Measurements from ENCODE around the gene TFCP2L1.
"Not testable (repeated sequence)": the region's sequence is repeated elsewhere in the genome, so short reads cannot be mapped to it uniquely, and the experiment has no call there.

Gene TFCP2L1, protein sequence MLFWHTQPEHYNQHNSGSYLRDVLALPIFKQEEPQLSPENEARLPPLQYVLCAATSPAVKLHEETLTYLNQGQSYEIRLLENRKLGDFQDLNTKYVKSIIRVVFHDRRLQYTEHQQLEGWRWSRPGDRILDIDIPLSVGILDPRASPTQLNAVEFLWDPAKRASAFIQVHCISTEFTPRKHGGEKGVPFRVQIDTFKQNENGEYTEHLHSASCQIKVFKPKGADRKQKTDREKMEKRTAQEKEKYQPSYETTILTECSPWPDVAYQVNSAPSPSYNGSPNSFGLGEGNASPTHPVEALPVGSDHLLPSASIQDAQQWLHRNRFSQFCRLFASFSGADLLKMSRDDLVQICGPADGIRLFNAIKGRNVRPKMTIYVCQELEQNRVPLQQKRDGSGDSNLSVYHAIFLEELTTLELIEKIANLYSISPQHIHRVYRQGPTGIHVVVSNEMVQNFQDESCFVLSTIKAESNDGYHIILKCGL

GRCh38 chr2:121284463-121285449, at the start of gene TFCP2L1:
TSS of gene TFCP2L1 (minus strand) at chr2:121285202. CDS start at chr2:121285109, 93 bp downstream.
- no peak for TF ChIP-seq CTCF (IDR thresholded peaks at IDR 0.05; ENCODE audit: low read length, missing control alignments)
- DNase-seq (ENCODE audit: low read depth), result no peak
- H3K4me3 ChIP-seq (replicated peaks; ENCODE audit: low read depth, low read length), result no peak within 1 kb of the TSS

DNA sequence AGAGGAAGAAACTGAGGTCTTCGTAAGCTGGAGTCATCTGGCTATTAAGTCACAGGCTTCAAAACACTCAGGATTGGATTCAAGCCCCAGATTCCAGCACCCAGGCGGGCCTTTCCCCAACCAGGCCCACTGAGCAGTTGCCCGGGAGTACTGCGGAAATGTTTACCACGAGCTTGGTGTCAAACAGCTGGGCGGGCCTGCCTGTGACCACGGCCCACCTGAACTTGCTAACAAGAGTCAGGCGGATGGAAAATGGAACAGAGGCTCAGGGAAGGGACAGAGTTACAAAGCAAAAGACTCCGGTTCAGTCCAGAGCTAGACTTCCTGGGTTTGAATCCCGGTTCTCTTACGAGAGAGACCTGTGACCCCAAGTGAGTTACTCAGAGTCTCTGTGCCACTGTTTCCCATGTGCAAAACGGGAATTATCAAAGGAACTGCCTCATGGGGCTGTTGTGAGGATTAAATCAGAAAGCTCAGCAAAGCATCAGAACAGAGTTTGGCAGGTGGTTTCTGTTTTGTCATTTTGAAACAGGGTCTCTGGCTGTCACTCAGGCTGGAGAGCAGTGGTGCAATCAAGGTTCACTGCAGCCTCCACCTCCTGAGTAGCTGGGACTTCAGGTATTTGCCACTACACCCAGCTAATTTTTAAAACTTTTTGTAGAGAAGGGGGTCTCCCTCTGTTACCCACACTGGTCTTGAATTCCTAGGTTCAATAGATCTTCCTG, 49.0 kb upstream of the TFCP2L1 start:
- no peak for TF ChIP-seq CTCF (IDR thresholded peaks at IDR 0.05; ENCODE audit: low read length, missing control alignments)
- H3K4me3 ChIP-seq (replicated peaks; ENCODE audit: low read depth, low read length), result no peak overlapping the region
- DNase-seq (ENCODE audit: low read depth), result no peak

DNA sequence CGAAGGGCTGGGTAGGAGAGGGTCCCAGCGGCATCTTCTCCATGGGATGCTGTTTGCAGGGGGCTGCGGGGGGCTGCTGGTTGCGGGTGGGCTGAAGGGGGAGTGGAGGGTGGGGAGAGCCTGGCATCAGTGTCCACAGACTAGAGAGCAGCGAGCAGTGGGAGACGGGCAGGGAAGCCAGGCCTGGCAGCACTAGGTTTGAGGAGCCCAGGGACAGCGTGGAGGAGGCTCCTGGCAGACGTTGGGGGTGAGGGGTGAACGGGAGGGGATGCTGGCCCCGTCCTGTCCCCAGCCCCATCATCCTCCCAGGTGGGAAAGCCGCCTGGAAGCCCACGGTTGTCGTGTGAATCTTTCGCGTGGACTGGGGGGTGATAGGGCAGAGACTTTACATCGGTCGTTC, 48.2 kb upstream of the TFCP2L1 start:
- H3K4me3 ChIP-seq (replicated peaks; ENCODE audit: low read depth, low read length), result no peak overlapping the region
- TF ChIP-seq CTCF (IDR thresholded peaks at IDR 0.05; ENCODE audit: low read length, missing control alignments), result no peak
- DNase-seq (ENCODE audit: low read depth), result no peak

DNA sequence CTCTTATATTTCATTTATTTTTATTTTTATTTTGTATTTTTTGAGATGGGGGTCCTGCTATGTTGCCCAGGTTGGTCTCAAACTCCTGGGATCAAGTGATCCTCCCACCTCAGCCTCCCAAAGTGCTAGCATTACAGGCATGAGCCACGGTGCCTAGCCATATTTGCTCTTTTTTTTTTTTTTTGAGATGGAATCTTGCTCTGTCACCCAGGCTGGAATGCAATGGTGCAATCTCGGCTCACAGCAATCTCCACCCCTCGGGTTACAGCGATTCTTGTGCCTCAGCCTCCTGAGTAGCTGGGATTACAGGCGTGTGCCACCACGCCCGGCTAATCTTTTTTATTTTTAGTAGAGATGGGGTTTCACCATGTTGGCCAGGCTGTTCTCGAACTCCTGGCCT, 46.3 kb upstream of the TFCP2L1 start:
- H3K4me3 ChIP-seq (replicated peaks; ENCODE audit: low read depth, low read length); DNase-seq (ENCODE audit: low read depth): not testable (repeated sequence)

GRCh38 chr2:121330921-121331320, 45.9 kb upstream of the TFCP2L1 start:
- H3K4me3 ChIP-seq (replicated peaks; ENCODE audit: low read depth, low read length), result no peak overlapping the region
- TF ChIP-seq CTCF (IDR thresholded peaks at IDR 0.05; ENCODE audit: low read length, missing control alignments), result no peak
- DNase-seq (ENCODE audit: low read depth), result no peak

GRCh38 chr2:121329786-121330185, 44.8 kb upstream of the TFCP2L1 start:
- DNase-seq (ENCODE audit: low read depth), result no peak
- H3K4me3 ChIP-seq (replicated peaks; ENCODE audit: low read depth, low read length), result no peak overlapping the region
- TF ChIP-seq CTCF (IDR thresholded peaks at IDR 0.05; ENCODE audit: low read length, missing control alignments), result no peak
